HG03460 (cell line): ENCODE measurements around the gene PPIL3.
"Not testable (repeated sequence)": the region's sequence is repeated elsewhere in the genome, so short reads cannot be mapped to it uniquely, and the experiment has no call there.

Experiments used
- ATAC-seq: cut with Tn5 transposase; IDR thresholded peaks from one replicate; pipeline ENCODE4 v1.9.1; 2021; ENCODE audit not compliant: unreplicated experiment

The PPIL3 gene

DNA sequence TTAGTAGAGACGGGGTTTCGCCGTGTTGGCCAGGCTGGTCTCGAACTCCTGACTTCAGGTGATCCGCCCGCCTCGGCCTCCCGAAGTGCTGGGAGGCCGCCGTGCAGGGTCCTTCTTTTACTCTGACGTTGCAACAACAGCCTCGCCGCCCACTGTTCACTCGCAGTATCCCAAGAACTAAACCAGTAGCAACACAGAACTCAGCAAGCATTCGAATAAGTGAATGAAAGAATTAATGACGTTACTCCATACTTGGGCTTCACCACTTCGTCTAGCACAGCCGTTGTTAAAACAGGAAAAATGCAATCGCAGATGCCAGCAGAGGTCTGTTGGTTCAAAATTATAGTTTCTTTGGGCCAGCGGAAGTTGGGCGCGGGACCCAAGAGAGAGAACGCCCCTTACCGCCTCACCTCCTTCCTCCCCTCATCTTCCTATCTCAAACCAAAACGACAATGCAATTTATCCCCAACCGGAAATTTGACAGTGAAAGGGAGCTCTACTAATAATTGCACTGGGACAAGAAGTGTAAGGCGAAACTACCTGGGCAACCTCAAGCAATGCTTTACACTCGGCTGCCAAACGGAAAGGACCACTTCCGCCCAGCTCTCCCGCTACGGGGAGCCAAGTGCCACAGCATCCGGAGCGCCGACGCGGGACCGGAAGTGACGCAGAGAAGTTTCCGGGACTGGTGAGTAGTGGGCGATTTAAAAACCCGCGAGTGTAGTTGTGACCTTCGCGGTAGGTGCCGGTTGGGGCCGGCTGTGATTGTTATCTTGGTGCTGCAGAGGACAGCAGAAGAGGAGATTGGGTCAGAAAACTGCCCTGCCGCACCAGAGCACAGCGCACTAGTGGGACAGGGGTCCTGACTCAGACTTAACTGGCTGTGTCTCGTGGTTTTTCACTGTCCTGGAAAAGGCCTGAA is at the start of gene PPIL3, which contains the start of gene NIF3L1:
PPIL3 (minus strand) TSS at position 374 of the 922 bp plus-strand sequence. CDS start 1,462 bp downstream, outside the sequence.
NIF3L1 (plus strand) TSS at position 668 of the 922 bp plus-strand sequence. CDS start 2,573 bp downstream, outside the sequence.
- peak; percentile 88 for ATAC-seq

DNA sequence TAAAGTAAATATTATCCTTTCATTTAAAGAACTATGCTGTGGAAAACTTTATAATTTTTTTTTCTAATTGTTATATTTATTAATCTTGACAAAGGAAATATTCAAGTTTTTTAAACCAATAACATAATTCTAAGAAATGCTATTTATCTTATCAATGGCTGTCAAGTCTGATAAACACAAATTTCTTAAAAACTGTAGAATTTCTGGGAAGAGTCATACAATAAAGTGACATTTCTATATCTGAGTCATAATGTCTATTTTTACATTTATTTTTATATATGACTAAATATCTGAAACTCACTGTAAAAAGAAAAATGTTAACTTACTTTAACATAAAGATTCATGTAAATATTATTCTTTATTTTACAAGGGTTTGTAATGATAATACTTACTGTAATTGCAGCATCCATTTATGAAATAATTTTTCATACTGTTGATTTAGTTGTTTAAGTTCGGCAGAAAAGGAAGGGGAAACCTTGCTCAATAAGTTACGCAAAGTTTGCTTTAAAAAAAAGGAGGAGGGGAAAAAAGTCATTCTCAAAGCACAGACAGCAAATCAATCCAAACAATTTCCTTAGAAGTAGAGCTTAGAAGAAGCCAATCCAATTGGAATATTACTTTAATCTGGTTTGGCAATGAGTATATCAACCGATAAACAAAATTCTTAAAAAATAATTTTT is 42.2 kb upstream of the PPIL3 start:
- no peak for ATAC-seq

DNA sequence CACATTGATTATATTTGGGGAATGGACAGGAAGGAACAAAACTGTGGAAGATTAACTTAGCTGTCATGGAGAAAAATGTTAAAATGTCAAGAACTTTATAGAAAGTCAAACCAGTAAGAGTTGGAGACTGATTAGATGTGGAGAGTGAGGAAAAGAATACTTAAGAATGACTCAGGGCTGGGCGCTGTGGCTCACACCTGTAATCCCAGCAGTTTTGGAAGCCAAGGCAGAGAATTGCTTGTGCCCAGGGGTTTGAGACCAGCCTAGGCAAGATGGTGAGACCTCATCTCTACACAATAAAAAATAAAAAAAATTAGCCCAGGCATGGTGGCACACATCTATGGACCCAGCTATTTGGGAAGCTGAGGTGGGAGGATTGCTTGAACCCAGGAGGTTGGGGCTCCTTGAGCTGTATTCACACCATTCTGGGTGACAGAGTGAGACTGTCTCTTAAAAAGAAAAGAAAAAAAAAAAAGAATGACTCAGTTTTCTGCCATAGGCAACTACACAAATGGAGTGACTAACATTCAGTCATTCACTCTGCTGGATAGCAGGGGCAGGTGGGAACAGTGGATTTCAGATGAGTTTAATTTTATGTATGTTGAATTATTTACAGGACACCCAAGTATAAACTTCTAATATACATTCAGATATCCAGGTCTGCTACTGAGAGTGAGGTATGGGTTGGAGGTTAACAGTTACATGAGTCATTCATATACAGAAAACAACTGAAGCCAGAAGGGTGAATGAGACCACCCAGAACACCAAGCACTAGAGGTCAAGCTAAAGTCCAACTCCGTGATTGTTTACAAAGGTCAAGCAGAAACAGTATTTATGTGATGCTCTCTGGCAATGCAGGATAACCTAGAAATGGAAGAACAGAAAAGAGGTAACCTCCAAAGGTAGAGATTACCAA is 40.7 kb upstream of the PPIL3 start:
- ATAC-seq, result no peak

DNA sequence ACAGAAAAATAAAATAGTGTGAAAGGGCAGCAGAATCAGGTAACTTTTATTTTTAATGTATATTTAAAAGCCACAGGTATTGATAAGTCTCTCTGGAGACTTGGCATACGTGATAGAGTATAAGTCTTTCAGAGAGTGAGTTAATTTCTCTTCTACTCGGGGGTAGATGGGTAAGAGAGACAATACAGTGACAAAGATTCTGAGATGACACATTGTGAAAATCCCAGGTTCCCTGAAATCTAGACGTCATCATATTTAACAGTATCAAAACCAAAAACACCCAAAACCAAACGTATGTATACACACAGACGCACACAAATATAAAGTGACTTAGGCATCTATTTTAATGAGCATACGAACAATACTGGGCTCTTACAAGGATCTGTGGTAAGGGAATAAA is 33.6 kb upstream of the PPIL3 start:
- ATAC-seq, result no peak

DNA sequence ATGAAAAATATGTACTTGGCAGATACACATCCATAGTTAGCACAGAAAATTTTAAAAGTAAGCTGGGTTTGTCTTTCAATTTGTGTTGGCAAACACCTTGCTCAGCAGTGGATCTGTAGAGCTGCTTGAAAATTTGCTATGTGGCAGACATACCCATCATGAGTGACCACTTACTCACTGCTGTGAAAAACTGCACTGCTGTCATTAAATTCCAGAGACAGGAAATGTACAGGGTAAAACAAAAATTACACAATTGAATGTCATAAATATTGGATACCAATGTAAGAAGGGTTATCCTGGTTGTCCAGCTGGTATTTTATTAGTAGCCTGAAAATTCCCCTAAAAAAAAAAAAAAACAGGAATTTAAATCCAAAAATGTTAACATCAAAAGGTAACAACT is 24.8 kb upstream of the PPIL3 start:
- no peak for ATAC-seq

DNA sequence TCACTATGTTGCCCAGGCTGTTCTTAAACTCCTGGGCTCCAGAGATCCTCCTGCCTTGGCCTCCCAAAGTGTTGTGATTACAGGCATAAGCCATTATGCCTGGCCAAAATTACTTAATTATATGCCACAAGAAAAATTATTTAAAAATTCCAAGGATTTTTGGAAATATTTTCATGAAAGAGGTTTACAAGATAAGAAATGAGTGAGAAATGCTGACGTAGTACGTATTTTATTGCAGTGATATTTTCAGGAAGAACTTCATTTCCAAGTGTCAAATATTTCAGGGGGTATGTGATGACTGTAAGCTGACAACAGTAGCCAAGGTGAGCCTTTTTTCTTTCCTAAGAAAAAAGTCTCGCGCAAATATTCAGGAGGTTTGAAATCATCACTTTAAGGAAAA is 21.1 kb upstream of the PPIL3 start:
- ATAC-seq, result no peak

DNA sequence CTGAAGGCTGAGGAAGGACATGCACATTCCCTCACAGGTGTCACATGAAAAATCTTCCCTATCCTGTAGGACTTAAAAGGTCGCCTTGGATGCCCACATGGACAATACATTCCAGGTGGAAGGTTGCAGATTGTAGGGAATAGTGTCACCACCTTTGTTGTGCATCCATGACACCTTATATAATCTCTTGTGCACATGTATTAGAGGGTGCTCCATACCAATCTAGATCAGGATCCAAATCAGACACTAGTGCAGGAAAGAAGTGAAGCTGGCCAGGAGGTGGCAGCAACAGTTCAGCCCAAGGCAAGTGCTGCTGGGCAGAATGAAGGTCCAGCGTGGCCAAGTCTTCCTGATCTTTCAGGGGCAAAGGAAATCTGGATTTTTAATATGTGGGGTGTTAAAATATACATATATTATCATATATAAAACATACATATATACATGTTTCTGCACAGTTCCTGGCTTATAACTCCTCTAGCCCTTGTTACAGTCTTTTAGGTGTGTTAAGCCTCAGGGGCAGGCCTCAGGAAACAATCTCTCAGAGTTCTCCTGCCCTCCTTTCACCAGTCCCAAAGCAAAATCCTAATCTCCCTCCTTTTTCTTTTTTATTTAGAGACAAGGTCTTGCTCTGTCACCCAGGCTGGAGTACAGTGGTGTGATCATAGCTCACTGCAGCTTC is 16.9 kb upstream of the PPIL3 start:
- peak; percentile 58 for ATAC-seq

DNA sequence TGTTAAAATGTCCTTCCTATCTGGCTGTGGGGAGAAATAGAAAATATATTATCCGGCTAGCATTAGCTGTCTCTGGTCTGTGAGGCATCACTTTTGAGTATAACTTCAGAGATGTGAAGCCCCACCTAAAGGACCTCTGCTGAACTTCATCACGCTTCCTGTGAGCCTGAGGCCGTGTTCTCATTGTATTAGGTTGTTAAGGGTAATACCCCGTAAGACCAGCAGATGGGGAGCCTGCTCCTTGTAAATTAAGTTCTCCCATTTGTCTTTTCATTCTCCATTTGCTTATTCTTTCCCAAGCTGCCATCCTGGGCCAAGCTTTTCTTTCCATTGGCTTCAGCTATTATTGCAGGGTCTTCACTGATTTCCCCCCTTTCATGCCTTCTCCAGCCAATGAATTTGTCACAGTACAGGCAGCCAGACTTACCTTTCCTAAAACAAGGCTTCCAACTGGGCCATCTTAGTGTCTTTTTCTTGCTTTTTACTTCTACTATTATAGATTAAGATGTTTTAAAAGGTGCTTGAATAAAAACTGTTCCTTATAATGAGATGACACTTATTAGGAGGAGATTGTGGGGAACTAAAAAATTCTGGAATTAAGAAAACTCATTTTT is 12.7 kb upstream of the PPIL3 start:
- peak; percentile 99 for ATAC-seq

DNA sequence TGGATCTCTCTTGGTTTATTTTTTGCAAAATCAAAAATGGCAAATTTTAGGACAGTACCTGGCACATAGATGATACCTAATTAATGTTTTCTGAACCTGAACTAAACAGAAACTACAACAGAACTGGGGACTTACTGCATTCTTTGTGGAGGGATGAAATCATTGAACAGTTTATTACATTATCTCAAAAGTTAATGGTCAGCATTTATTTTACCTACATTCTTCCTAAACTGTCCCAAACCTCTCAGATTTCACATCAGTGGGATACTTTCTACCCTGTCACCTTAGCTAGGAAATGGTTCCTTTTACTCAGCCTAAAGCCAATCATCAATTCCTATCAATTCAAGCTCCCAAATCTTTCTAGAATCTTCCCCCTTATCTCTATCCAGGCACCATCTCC is 10.6 kb upstream of the PPIL3 start:
- no peak for ATAC-seq

DNA sequence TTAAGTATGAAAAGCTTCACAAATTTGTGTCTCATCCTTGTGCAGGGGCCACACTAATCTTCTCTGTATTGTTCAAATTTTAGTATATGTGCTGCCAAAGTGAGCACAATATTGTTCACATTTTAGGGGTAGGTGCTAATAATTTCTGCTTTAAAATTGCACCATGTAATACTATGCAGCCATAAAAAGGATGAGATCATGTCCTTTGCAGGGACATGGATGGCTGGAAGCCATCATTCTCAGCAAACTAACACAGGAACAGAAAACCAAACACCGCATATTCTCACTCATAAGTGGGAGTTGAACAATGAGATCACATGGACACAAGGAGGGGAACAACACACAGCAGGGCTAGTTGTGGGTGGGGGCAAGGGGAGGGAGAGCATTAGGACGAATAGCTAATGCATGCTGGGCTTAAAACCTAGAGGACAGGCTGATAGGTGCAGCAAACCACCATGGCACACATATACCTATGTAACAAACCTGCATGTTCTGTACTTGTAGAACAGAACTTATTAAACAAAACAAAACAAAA is 7.1 kb downstream of the PPIL3 start:
- ATAC-seq, result not testable (repeated sequence)

DNA sequence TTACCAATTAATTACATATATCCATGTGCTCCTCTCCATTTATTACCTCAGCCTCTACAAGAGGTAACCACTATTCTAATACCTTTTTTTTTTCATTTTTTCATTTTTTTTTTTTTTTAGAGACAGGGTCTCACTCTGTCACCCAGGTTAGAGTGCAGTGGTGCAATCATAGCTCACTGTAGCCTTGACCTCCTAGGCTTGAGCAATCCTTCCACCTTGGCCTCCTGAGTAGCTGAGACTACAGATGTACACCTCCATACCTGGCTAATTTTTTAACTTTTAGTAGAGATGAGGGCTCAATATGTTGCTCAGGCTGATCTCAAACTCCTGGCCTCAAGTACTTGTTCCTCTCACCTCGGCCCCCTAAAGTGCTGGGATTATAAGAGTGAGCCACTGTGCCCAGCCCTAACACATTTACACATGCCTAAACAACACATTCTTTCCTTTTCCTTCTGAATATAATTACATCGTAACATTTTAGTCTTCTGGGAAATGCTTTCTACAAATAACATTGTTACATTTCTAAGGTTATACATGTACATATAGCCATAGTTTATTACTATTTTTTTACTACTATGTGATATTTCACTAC is 10.5 kb downstream of the PPIL3 start:
- ATAC-seq, result no peak

DNA sequence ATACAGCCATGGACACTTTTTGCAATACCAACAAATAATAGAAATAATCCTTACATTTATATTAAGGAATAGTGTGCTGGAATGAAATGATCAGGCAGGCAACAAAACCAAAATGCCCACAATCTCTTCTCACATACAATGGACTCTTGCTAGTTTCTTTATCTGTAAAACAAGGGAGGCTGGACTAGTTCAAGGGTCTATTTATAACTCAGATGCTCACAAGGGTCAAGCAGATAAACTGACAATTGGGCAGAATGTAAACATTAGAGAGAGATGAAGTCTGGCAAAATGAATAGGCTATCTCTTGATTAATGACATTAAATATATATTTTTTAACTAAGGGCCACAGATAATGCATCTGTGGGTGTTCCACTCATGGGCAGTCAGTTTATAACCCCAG is 11.4 kb downstream of the PPIL3 start:
- ATAC-seq, result no peak

DNA sequence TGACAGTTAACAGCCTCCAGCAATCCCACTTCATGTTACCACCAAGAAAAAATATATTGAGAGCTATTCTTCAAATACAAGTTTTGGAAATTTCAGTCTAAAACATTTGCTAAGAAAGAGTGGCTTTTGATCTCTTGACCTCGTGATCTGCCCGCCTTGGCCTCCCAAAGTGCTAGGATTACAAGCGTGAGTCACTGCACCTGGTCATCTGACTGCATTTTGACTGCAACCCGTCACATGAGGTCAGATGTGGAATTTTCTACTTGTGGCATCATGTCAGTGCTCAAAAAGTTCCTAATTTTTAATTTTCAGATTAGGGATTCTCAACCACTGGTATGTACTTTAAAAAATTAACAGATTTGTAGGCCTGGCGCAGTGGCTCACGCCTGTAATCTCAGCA is 15.3 kb downstream of the PPIL3 start:
- no peak for ATAC-seq

DNA sequence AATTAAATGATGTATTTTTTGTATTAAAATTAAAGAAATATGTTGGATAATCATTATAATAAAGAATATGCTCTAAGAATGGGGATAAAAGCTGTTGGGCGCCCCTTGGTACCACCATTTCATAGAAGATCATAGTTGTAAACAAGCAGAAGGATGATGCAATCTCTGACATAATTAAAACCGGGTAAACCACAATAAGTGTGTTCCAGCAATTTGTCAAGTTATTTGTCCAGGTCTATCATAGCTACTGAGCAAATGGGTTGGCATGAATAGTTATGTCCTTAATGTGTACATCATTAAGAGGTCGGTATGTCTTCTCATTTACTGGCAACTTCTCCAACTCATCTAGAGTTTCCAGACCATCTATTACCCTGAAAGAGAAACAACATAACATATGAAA is 17.7 kb downstream of the PPIL3 start:
- ATAC-seq, result no peak

DNA sequence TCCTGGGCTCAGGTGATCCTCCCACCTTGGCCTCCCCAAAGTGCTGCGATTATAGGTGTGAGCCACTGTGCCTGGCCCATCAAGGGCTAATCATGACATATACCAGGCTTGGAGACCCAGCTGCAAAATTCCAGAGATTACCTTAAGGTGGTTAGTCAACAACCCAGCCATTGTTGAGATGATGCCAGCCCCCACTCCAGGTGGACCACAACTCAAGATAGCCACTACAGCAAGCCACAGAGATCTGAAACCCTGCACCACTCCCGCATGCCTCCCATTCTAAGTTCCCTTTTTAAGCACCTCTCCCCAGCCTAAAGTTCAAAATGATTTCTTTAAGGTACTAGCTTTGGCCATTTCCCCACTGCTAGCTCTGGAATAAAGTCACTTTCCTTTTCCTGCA is 19.9 kb downstream of the PPIL3 start:
- no peak for ATAC-seq

DNA sequence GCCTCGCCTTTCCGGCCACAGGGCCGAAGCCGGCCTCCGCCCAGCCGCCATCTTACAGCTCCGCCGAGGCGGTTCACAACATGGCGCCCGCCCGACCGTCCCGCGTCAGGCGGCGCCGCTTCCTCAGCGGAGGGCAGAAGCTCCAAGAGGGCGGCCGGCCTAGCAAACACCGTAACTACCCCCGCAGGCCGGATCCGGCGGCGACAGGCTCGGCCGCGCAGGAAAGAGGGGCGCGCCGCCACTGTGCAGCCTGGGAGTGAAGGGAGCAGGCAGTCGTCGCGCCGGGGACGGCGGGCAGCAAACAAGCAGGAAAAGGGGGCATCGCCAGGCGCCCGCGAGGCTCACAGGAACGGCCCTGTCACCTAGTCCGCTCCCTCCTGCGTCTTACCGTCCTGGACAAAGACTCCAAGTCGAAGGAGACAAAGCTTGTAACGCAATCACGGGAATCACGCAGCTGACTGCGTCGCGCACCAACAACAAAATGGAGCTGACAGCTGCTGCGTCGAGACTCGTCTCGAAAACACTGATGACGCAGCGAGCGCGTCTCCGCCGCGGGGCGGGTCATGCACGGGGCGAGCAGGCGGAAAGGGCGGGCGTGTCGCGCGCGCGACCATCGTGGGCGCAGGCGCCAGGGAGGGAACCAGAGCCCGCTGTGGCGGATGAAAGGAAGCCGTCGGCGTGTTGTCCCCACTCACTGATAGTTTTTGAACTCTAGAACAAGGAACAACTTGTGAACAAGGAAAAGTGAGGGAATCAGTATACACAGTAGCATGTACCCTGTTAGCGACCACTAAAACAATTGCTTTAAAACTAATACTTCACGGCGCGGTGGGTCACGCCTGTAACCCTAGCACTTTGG is 24.5 kb downstream of the PPIL3 start, which contains the start of gene CLK1:
CLK1 (minus strand) TSS at position 483 of the 859 bp plus-strand sequence. CDS start 2,796 bp downstream, outside the sequence.
- peak; percentile 83 for ATAC-seq

DNA sequence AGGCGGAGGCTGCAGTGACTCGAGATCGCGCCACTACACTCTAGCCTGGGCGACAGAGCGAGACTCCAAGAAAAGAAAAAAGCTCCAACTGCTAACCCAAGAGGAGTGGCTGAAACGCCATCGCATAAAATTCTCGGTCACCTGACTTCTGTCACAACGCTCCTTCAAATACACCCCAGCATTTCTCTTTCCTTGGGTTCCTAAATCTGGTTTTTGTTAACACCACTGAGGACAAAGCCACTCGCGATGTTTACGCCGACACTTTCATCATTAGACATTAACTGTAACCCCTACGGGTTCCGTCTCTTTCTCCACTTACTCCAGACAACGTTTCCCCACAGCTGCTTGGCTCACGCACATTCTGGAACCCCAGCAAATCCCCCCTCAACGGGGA is 25.1 kb downstream of the PPIL3 start:
- peak; percentile 6 for ATAC-seq

DNA sequence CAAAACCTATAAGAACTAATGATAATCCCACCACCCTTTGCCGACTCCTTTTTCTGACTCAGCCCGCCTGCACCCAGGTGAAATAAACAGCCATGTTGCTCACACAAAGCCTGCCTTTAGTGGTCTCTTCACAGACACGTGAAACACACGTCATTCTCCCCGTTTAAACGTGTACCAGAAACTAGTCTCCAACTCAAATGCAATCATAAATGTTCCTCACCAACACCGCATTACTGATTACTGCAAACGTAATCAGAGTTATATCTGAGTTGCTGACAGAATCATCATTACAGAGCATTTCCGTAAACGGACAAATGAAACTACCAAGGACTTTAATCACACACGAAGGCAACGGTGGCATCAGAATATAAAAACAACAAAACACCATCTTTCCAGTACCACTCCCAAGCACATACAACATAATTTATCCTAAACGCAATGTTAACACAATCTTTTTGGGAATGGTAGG is 26.3 kb downstream of the PPIL3 start:
- ATAC-seq, result no peak
